CD4-positive, alpha-beta T cell (primary cell): ENCODE measurements around the gene DCUN1D4. TPM values are rescaled to one million over a fixed set of nuclear protein-coding genes. Genes with fewer than 3 reads are reported as not detected.
A peak's percentile ranks its signal among the peaks of the same experiment; 100 is the strongest.

Experiments used
- ATAC-seq: fragments of 200-7000 bp; cut with Tn5 transposase; one replicate; pipeline ENCODE4 v1.10.0; 2022; ENCODE audit warnings: mild to moderate bottlenecking; ENCODE audit not compliant: poor library complexity
- CTCF ChIA-PET: fragments of 350-600 bp; sonication (Branson Sonifier 250); formaldehyde crosslinking; loops from one replicate; lab custom pipeline; 2021; ENCODE audit warnings: antibody characterized with exemption, inconsistent platforms; lab: Charles Lee
- POLR2A ChIA-PET: fragments of 350-600 bp; sonication (Branson Sonifier 250); formaldehyde crosslinking; loops from one replicate; lab custom pipeline; 2021; ENCODE audit warnings: antibody characterized with exemption, inconsistent platforms; lab: Charles Lee
- DNase-seq, 14 experiments: peaks; one replicate each; pipeline ENCODE4 v3.0.0-alpha.2; 2013 to 2020; ENCODE audit warnings: mixed read lengths in 2 of 14
- H3K27ac ChIP-seq, 2 donors: one replicate each; pipeline versions ENCODE4 v1.5.1 to v1.7.0; 2013; ENCODE audit warnings: low read length in 2 of 2, low read depth in 1 of 2, mild to moderate bottlenecking in 1 of 2
- H3K27me3 ChIP-seq, 2 experiments: 1 replicate in 1 of 2; 2 replicates in 1 of 2; pipeline versions ENCODE4 v1.6.1 to v1.7.0; 2013; ENCODE audit warnings: low read length in 2 of 2, control low read depth in 1 of 2, mild to moderate bottlenecking in 1 of 2, moderate library complexity in 1 of 2; ENCODE audit not compliant: insufficient read depth in 2 of 2, control insufficient read depth in 1 of 2
- H3K36me3 ChIP-seq: one replicate; pipeline ENCODE4 v1.6.1; 2013; ENCODE audit warnings: low read length, control low read depth; ENCODE audit not compliant: insufficient read depth
- H3K4me1 ChIP-seq: one replicate; pipeline ENCODE4 v1.6.1; 2013; ENCODE audit warnings: low read length, control low read depth; ENCODE audit not compliant: insufficient read depth
- H3K4me3 ChIP-seq: one replicate; pipeline ENCODE4 v1.5.1; 2013; ENCODE audit warnings: mild to moderate bottlenecking, low read length, moderate library complexity
- H3K9me3 ChIP-seq, 2 experiments: 1 replicate in 1 of 2; 2 replicates in 1 of 2; pipeline versions ENCODE4 v1.6.1 to v1.7.0; 2013; ENCODE audit warnings: low read length in 2 of 2, mild to moderate bottlenecking in 2 of 2, control low read depth in 1 of 2, moderate library complexity in 1 of 2; ENCODE audit not compliant: control insufficient read depth in 1 of 2, insufficient read depth in 1 of 2
- H3K27ac Mint-ChIP-seq: one replicate; pipeline ENCODE4 v1.8.0; 2020; ENCODE audit warnings: mixed read lengths
- H3K27me3 Mint-ChIP-seq: one replicate; pipeline ENCODE4 v1.8.0; 2021; ENCODE audit warnings: mixed read lengths
- H3K36me3 Mint-ChIP-seq: one replicate; pipeline ENCODE4 v1.8.0; 2021; ENCODE audit warnings: low read depth, mixed read lengths
- H3K4me1 Mint-ChIP-seq: one replicate; pipeline ENCODE4 v1.8.0; 2021; ENCODE audit warnings: low read depth, mixed read lengths
- H3K4me3 Mint-ChIP-seq: one replicate; pipeline ENCODE4 v1.8.0; 2020; ENCODE audit warnings: mild to moderate bottlenecking, mixed read lengths
- H3K9me3 Mint-ChIP-seq: one replicate; pipeline ENCODE4 v1.8.0; 2020; ENCODE audit warnings: mixed read lengths
- intact Hi-C, 2 experiments: fragments of 100-400 bp; cut with DNase I in 1 of 2; cut with micrococcal nuclease in 1 of 2; formaldehyde crosslinking; loops; one replicate each; pipeline versions ENCODE4 v1.15.1 to v1.9.0; 2023 to 2025; cut with DNase I, micrococcal nuclease
- total RNA-seq, 174 experiments: library from RNA in 2 of 174; stranded (reverse) in 2 of 174; gene quantifications; one replicate each; pipeline ENCODE4 v1.2.3 and lab custom pipeline; 2021 to 2026
- TF ChIP-seq, protein P1 (sequence below): fragments of 200-600 bp; IDR thresholded peaks from one replicate; pipeline ENCODE4 v1.8.0; 2022; ENCODE audit warnings: antibody characterized with exemption, mild to moderate bottlenecking

Gene DCUN1D4
- total RNA-seq, 2 experiments from 2014 or later, result 36.2 to 39.9 TPM

DNA sequence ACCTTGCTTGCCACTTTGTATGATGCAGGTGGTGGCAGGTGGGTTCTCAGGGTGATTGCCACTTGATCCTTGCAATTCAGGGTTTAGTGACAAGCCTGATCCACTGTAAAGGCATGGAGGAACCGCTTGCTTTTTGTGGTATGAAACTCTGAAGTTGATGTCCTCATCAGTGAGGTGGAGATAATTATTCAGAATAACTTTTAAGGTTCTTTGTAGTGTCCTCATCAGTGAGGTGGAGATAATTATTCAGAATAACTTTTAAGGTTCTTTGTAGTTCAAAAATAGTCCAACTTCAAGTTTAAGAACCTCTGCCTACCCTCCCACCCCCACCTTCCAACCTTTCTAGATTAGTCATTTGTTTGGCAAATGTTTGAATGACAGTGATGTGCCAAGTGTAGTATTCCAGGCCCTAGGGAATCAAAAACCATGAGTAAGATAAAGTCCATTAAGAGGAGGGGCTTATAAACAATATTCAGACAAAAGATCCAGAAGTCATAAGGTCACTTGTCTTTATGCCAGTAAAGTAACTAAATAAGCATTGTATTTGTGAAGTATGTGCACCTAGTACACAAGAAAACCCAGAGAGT, 51.2 kb downstream of the DCUN1D4 start:
- Mint-ChIP-seq H3K4me3 (no peak overlapping the region), H3K36me3 (peaks cover 78% of the 10 kb centered on the region), H3K27ac (no peak overlapping the region), H3K27me3 (no peaks in the 10 kb centered on the region), H3K4me1 (no peaks in the 10 kb centered on the region), H3K9me3 (no peaks in the 10 kb centered on the region)
- Histone ChIP-seq H3K9me3 (no peaks in the 10 kb centered on the region), H3K36me3 (peaks cover 22% of the 10 kb centered on the region), H3K4me1 (no peaks in the 10 kb centered on the region), H3K27ac (no peak overlapping the region), H3K4me3 (no peak overlapping the region), H3K27me3 (no peaks in the 10 kb centered on the region)
- DNase-seq, result no peak
- ChIA-PET POLR2A (no interaction called here), CTCF (no interaction called here)
- intact Hi-C loops, result no loop called here
- no peak for ATAC-seq
- TF ChIP-seq, protein P1, sequence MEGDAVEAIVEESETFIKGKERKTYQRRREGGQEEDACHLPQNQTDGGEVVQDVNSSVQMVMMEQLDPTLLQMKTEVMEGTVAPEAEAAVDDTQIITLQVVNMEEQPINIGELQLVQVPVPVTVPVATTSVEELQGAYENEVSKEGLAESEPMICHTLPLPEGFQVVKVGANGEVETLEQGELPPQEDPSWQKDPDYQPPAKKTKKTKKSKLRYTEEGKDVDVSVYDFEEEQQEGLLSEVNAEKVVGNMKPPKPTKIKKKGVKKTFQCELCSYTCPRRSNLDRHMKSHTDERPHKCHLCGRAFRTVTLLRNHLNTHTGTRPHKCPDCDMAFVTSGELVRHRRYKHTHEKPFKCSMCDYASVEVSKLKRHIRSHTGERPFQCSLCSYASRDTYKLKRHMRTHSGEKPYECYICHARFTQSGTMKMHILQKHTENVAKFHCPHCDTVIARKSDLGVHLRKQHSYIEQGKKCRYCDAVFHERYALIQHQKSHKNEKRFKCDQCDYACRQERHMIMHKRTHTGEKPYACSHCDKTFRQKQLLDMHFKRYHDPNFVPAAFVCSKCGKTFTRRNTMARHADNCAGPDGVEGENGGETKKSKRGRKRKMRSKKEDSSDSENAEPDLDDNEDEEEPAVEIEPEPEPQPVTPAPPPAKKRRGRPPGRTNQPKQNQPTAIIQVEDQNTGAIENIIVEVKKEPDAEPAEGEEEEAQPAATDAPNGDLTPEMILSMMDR, result no peak

DNA sequence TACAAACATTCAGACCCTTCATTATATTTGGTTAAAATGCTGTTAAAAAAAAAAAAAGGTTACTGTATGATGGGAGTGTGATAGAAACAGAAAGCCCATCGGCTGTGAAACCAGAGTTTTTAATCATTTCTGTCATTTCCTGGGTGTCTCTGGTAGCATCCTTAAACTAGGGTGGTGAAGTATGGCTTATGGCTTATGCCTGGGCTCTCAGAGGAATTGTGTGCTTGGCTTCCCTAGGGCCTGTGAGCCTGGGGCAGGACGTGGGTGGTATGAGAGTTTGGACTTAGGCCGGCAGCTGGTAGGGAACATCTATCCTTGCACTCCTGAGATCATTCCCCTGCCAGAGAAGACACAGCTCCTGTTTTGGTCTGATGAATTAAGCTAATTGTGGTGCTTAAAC, 52.2 kb downstream of the DCUN1D4 start:
- CTCF ChIA-PET, result interaction anchor here (1.1 to 1.2 kb wide), 2 partner anchors 53 to 81 kb away, joined by 3 to 4 read pairs; partner anchors contain the start of gene DCUN1D4

DNA sequence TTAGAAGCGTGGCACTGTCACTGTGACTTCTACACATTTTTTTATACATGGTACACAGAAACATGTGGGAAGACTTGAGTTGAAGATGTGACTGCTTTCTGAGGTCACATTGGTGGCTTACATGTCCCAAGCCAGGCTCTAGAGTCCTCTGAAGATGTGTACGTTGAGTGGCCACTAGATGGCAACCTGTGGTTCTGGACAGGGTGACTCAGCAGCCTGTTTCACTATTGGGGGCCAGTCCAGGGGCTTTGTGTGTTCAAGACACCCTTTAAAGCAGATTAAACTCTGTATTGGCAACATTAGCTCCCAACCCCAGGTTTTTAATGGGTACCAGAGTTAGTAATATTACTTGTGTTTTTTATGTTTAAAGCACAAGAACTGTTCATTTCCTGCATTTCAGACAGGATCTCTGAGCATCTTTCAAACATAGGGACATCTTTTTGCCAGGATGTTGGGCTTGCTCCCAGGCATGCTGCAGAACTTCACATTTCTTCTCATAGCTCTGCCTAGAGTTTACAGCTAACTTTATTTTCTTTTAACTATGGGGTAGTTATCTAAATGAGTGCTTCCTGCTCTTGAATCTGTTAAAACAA, 53.0 kb downstream of the DCUN1D4 start:
- H3K9me3 Mint-ChIP-seq, result no peaks in the 10 kb centered on the region
- Histone ChIP-seq H3K27ac (no peak overlapping the region), H3K27me3 (no peaks in the 10 kb centered on the region), H3K4me3 (no peak overlapping the region), H3K4me1 (no peaks in the 10 kb centered on the region), H3K9me3 (no peaks in the 10 kb centered on the region), H3K36me3 (peaks cover 20% of the 10 kb centered on the region)
- H3K4me1 Mint-ChIP-seq, result no peaks in the 10 kb centered on the region
- ChIA-PET POLR2A (interaction anchor here (1.0 to 1.2 kb wide), 2 partner anchors 45 to 53 kb away, joined by 4 read pairs; partner anchors contain the start of gene DCUN1D4), CTCF (interaction anchor here (0.8 to 1.2 kb wide), 3 partner anchors 15 to 81 kb away, joined by 3 to 4 read pairs (median 3); partner anchors contain the start of gene DCUN1D4)
- H3K36me3 Mint-ChIP-seq, result peaks cover 75% of the 10 kb centered on the region
- peak; percentile 9 to 71 (median 22) for DNase-seq
- ATAC-seq, result peak; percentile 85
- H3K27ac Mint-ChIP-seq, result no peak overlapping the region
- TF ChIP-seq, protein P1, result peak; percentile 84
- intact Hi-C loops, result loop anchor here in 1 of 2 experiments (5.0 kb wide), 1 partner anchor 131 kb away; no protein-coding TSS in a partner anchor
- H3K4me3 Mint-ChIP-seq, result no peak overlapping the region
- no peaks in the 10 kb centered on the region for H3K27me3 Mint-ChIP-seq

More for the DNA sequence above, 52.2 kb downstream of the DCUN1D4 start:
- H3K4me1 ChIP-seq, result no peaks in the 10 kb centered on the region
- no peaks in the 10 kb centered on the region for H3K9me3 Mint-ChIP-seq
- no peaks in the 10 kb centered on the region for H3K4me1 Mint-ChIP-seq
- intact Hi-C loops, result loop anchor here in 1 of 2 experiments (5.0 kb wide), 1 partner anchor 132 kb away; no protein-coding TSS in a partner anchor
- ATAC-seq (no peak), DNase-seq (no peak)
- peaks cover 78% of the 10 kb centered on the region for H3K36me3 Mint-ChIP-seq
- H3K9me3 ChIP-seq, result no peaks in the 10 kb centered on the region
- peaks cover 23% of the 10 kb centered on the region for H3K36me3 ChIP-seq
- POLR2A ChIA-PET, result no interaction called here
- H3K27me3 ChIP-seq, result no peaks in the 10 kb centered on the region
- no peak overlapping the region for H3K4me3 Mint-ChIP-seq
- no peaks in the 10 kb centered on the region for H3K27me3 Mint-ChIP-seq
- H3K27ac Mint-ChIP-seq, result no peak overlapping the region
- no peak overlapping the region for H3K4me3 ChIP-seq
- no peak overlapping the region for H3K27ac ChIP-seq
- TF ChIP-seq, protein P1, result no peak
